GM18861 (cell line): ENCODE data around the gene HIC1.

Source experiments
- ATAC-seq: cut with Tn5 transposase; IDR thresholded peaks from one replicate; pipeline ENCODE4 v1.9.1; 2021; ENCODE audit not compliant: unreplicated experiment

Gene HIC1

DNA sequence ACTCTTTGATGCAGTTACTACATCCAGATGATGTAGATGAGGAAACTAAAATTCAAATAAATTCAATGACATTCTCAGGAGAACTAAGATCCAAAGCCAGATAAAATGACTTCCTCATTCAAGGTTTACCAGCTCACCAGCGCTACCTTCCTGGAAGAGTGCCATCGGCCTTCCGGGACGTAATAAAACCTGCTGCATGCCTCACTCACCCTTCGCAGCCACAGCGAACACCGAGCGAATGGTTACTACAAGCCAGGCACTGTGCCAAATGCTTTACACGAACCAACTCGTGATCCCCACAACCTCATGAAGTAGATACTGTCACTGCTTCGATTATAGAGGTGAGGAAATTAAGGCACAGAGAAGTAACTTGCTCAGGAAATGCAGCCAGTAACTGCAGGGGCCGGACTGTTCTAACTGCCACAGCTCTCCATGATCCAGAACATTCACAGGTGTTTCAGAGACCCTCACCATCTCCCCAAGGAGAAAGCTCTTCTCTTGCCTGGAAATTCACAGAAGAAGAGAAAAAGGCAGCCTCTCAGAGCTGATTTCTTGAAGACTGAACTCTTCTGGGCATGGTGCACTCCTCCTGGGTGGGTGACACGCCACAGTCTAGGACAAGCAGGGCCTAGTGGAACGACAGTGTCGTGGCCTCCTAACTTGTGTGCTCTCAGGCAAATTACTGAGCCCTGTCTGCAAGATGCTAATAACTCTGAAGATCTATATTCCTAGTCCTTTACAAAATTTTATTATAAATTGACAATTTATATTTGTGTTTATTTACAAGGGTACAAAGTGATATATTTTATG lies 46.8 kb downstream of the HIC1 start:
- no peak for ATAC-seq

DNA sequence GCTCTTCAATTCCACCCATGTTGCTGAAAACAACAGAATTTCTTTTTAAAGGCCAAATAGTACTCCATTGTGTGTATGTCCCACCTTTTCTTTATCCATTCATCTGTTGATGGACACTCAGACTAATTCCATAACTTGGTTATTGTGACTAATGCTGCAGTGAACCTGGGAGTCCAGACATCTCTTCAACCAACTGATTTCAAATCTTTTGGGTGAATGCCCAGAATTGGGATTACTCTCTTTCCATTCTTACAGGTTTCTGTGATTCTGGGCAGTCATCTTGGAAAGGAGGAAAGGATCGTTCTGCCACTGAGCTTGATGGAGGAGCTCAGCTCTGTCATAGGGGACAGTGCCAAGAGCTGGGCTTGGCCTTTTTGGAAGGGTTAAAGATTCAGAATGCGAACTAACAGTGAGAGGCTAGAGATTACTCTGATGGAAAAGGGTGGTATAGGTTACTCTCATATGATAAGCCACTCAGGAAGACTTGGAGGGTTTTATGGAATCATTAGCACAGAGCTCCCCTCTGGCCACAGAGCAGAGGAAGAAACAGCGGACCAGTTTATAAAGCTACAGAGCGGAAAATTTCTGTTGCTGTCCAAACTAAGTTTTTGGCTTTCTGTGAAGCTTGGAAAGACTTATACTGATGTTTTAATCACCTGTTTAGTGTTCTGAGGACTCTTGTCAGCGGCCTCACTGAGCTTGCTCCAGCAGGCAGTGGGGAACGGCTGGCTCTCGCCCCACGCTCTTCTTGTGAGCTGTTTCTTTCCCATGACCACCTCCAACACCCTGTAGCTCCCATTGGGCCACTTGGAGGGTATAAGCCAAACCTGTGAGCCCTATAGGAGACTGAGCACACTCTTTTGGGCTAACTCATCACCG lies 48.3 kb downstream of the HIC1 start:
- ATAC-seq: no peak

DNA sequence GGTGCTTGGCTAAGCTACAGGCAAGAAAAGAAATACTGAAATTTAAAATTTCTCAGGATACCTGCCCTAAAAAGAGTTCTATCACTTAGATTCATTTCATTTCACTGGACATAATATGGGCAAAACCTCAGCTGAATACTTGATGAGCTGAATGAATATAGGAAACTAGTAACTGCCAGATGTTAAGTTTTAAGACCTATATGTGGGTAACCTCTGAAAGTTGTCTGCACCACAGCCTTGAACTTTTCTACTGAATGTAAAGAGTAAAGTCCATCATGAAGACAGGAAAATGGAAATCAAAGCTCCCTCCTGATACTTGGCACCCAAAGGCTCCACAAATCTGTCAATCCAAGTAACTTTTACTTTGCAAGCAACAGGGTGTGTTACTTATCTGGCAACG lies 50.8 kb downstream of the HIC1 start:
- no peak for ATAC-seq

DNA sequence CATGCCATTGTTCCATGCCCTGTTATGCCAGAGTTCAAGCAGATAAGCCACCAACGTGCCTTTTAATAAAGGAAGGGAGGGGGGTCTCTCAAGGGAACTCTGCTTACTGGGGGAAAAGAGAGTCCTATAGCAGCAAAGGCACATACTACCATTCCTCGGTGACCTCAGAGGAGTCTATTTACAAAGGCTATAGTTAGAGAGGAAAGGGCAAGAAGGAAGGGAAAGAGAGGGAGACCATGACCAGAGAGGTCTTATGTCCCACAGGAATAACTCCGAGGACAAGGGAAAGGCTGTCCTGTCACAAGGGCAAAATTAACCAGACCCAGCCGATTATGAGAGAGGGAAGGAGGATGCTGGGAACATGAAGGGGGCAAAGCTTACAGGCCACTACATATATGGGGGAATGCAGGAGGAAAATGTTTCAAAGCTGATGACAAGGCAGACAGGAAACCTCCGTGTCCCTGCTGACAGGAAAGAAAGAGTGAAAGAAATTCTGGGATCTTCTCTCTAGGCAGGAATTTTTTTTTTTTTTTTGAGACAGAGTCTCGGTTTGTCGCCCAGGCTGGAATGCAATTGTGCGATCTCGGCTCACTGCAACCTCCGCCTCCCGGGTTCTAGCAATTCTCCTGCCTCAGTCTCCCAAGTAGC lies 51.5 kb downstream of the HIC1 start:
- ATAC-seq: no peak

DNA sequence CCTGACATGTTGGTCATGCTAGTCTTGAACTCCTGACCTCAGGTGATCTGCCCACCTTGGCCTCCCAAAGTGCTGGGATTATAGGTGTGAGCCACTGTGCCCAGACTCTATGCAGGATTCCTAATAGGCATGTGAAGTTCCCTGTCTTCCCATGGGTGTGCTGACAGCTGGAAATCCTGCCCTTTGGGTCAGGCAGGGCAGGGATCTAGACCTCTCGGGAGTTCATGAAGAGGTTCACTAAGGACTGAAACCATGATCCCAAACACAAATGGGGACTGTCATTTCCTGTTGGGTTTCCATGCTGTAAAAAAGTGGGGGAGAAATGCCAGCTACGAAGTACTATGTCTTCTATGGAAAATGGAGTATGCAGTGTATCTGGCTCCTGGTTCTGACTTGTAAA lies 52.1 kb downstream of the HIC1 start:
- no peak for ATAC-seq

DNA sequence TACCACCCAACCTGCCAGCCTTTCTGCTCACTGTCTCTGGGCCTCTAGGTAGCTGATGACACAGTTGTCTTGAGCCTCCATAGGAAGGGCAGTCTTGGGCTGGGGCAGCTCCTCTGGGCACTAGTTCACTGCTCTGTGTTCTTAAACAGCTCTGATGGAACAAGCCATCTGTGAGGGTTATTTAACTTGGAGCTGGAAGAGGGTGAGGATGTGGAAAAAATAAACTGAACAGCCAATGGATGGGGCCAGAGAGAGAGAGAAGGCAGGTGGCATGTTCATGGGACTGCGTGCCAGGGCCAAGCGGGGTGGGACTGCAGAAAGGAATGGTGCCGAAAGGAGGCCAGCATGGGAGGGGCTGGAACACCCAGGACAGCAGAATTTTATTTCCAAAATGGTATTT lies 52.6 kb downstream of the HIC1 start:
- ATAC-seq: no peak

DNA sequence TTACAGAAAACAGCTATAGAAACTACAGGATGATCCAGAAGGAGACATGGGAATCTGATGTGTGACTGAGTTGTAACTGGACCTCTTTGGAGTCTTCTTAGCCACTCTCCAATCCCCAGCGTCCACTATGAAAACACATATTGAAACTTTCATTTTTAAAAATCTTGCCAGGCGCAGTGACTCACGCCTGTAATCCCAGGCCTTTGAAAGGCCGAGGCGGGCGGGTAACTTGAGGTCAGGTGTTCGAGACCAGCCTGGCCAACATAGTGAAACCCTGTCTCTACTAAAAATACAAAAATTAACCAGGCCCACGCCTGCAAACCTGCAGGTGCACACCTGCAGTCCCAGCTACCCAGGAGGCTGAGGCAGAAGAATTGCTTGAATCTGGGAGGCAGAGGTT lies 53.3 kb downstream of the HIC1 start:
- ATAC-seq: no peak

DNA sequence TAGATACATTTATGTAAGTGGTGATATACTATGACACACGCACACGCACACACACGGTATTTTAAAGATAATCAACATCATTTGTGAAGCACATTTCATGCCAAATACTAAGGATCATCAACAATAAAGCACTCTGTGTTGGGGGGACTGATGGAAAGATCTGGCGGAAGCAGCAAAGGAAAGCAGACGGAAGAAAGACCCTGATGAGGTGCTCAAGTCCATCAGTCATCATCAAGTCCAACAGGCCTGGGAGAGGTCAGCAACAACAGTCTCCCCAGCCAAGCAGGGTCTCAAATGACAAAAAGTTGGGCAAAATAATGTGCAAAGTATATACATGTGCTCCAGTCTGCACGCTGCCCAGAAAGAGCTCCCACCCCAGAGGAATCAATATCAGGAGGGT lies 55.5 kb downstream of the HIC1 start:
- ATAC-seq: no peak

DNA sequence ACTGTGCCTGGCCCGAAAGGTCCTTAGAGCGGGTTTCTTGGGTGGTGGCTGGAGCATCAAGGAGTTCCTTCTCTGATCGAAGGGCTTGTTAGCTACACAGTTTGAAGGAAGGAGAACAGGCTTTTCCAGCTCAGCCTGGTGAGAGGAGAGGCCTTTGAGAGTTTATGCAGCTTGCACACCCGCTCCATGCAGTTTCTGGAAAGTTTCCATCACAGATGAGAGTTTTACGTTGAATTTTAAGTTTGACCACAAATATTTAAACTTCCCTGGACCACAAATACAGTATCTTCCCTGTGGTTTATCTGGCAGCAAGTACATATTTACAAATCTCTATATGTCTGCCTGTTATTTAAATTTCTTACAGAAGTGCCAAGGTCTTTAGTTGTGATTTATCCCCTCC lies 56.8 kb downstream of the HIC1 start:
- no peak for ATAC-seq
